Right lobe of liver (tissue), 4 donors: ENCODE results near the gene DDX10.

Experiments used
- POLR2A ChIP-seq: fragments of 450-650 bp; IDR thresholded peaks from one replicate; pipeline ENCODE4 v1.6.1; 2017; ENCODE audit warnings: antibody characterized with exemption, mild to moderate bottlenecking
- TF ChIP-seq, protein P1 (sequence below), 4 donors: fragments of 200-600 bp in 3 of 4; fragments of 450-650 bp in 1 of 4; IDR thresholded peaks; one replicate each; pipeline versions ENCODE4 v1.5.1 to v1.8.0; 2016 to 2022; ENCODE audit warnings: antibody characterized with exemption in 4 of 4, mild to moderate bottlenecking in 2 of 4
- donor health status: DM: no; HTN: no; CAD: no.
- donor health status: DM: no; HTN: no; CAD: no.
- donor health status: DM: no; HTN: yes; CAD: no.

DNA sequence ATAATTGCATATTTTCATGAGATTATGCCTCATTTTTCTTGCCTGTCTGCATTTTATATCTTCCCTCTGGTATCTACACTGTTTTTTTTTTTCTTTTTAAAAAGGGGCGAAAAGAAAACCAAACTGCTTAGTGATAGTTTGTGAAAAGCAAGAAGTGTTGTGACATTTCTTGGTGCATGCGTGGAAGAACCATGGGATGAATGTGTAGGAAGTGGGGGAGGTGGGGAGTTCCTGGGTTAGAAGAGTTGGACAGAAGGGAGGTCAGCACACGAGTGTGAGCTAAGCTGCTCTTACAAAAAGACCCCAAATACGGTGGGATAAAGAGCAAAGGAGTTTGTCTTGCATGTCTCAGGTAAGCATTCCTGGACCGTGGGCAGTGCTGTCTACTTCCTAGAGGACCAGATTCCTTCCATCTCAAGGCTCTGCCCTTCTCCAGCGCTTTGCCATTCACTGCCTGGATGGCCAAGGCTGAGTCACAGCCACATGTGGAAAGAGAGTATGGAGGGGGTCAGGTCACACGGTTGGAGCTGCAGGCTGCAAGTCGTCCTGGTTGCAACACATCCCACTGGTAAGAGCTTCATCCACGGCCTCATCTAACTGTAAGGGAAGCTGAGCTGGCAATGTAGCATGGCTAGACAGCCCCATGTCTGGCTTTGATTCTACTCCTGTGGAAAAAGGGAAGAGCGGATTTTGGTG lies 300.6 kb downstream of the DDX10 start:
- TF ChIP-seq, protein P1, sequence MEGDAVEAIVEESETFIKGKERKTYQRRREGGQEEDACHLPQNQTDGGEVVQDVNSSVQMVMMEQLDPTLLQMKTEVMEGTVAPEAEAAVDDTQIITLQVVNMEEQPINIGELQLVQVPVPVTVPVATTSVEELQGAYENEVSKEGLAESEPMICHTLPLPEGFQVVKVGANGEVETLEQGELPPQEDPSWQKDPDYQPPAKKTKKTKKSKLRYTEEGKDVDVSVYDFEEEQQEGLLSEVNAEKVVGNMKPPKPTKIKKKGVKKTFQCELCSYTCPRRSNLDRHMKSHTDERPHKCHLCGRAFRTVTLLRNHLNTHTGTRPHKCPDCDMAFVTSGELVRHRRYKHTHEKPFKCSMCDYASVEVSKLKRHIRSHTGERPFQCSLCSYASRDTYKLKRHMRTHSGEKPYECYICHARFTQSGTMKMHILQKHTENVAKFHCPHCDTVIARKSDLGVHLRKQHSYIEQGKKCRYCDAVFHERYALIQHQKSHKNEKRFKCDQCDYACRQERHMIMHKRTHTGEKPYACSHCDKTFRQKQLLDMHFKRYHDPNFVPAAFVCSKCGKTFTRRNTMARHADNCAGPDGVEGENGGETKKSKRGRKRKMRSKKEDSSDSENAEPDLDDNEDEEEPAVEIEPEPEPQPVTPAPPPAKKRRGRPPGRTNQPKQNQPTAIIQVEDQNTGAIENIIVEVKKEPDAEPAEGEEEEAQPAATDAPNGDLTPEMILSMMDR (IDR thresholded peaks at IDR 0.05), result no peak
- TF ChIP-seq POLR2A, result no peak
